Fibroblast of pulmonary artery (primary cell): ENCODE data around the gene ANO2.

Experiments used
- DNase-seq: peaks from one replicate; pipeline ENCODE4 v3.0.0-alpha.2; 2010; ENCODE audit warnings: low read depth
- H3K4me3 ChIP-seq: replicated peaks from 2 replicates; pipeline ENCODE4 v1.5.1; 2011; ENCODE audit warnings: low read depth, mild to moderate bottlenecking, control low read depth, low read length, moderate library complexity
- TF ChIP-seq, protein P1 (sequence below): IDR thresholded peaks from 2 replicates; pipeline ENCODE4 v1.5.1; 2011; ENCODE audit warnings: mild to moderate bottlenecking, control low read depth, low read length, inconsistent platforms; ENCODE audit errors: missing control alignments

The ANO2 gene

DNA sequence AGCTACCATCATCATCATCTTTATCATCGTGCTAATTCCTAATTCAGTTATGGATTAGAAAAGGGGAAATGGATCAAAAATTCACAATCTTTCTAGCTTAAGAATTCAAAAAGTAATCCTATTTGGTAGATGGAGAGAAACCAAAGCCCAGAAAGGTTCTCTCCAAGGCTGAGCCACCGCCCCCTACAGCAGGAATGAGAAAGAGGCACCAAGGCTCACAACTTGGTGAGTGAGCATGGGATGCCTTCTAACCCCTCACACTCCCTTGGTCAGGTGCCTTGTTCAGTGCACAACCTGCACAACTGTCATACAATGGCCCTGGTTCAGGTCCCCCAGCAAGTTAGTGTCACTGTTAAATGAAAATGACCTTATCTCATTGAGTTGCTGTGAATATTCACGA, 171.5 kb downstream of the ANO2 start:
- H3K4me3 ChIP-seq = no peak overlapping the region
- DNase-seq = no peak
- TF ChIP-seq, protein P1, sequence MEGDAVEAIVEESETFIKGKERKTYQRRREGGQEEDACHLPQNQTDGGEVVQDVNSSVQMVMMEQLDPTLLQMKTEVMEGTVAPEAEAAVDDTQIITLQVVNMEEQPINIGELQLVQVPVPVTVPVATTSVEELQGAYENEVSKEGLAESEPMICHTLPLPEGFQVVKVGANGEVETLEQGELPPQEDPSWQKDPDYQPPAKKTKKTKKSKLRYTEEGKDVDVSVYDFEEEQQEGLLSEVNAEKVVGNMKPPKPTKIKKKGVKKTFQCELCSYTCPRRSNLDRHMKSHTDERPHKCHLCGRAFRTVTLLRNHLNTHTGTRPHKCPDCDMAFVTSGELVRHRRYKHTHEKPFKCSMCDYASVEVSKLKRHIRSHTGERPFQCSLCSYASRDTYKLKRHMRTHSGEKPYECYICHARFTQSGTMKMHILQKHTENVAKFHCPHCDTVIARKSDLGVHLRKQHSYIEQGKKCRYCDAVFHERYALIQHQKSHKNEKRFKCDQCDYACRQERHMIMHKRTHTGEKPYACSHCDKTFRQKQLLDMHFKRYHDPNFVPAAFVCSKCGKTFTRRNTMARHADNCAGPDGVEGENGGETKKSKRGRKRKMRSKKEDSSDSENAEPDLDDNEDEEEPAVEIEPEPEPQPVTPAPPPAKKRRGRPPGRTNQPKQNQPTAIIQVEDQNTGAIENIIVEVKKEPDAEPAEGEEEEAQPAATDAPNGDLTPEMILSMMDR = no peak

DNA sequence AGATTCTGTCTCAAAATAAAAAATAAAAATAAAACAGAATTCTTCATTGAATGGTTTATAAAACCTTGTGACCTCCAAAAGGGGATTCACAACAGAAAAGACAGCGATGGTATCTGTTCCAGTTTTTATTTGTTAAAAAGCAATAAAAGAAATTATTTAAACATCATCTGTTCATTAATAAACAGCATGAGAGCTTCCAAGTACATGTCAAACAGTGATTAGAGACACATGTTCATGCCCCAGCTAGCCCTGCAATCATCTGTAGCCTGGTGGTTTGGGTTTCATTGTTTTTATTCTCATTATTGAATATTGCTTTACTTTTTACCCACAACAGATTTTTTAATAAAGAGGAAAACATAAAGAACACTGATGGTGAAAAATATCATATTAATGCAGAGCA, 173.3 kb downstream of the ANO2 start:
- no peak for DNase-seq
- H3K4me3 ChIP-seq = no peak overlapping the region
- TF ChIP-seq, protein P1 = no peak

DNA sequence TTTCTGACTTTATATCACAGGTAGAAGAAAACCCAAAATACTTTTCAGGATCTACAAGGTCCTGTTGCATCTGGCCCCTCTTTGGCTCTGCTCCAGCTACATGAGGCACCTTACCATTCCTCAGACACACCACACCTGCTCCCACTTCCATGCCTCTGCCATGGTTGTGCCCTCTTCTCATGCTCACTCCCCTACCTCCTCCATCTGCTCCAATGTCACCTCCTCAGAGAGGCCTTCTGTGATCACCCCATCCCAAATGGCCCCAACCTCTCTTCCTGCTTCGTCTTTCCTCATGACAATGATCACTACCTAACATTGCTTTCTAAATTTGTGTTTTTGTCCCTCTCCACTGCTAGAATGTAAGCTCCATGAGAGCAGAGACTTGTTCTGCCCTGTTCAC, 174.3 kb downstream of the ANO2 start:
- H3K4me3 ChIP-seq = no peak overlapping the region
- TF ChIP-seq, protein P1 = no peak
- DNase-seq = no peak

DNA sequence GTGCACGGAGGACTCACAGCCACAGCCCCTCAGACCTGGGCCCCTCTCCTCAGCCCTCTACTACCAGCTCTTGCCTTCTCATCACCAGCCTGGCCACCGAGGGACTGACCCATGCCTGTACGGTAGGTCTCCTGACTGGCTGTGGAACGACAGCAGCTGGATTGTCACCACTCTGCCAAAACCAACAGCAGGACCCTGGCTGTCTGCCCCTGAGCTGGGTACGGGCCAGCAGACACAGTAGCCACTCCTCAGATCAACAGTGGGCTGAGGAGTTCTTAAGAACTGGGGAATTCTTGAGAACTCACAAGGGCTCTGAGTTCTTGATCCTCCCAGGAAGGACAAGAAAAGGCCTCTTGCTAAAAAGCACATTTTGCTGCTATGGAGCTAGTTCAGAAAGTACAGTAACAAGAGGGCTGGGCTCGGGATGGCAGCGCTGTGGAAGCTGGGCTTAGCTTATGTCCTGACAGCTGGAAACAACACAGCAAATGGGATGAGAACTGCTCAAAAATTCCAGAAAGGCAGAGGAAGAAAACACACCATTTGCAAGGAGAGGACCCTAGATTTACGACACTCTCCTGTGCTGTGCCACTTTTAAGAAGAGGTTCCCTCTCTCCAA, 176.4 kb downstream of the ANO2 start:
- DNase-seq = no peak
- no peak overlapping the region for H3K4me3 ChIP-seq
- TF ChIP-seq, protein P1 = no peak

DNA sequence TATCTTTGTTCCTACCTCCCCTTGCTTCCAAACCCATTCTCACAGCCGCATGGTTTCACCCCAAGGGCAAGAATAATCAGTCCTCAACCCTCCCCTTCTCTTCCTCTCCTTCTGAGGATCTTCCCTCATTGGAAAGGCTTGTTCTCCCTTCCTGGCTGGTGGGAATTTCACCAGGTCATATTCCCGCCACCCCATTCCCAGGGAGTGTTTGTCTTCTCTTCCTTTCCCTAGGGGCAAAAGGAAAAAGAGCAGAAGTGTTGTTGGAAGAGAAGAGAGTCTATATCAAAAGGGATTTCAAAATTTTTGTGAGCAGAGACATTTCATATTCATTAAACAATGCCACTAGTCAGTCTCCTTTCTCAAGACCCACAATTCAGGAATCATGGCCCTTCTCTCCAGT, 176.9 kb downstream of the ANO2 start:
- H3K4me3 ChIP-seq = no peak overlapping the region
- DNase-seq = no peak
- TF ChIP-seq, protein P1 = no peak

DNA sequence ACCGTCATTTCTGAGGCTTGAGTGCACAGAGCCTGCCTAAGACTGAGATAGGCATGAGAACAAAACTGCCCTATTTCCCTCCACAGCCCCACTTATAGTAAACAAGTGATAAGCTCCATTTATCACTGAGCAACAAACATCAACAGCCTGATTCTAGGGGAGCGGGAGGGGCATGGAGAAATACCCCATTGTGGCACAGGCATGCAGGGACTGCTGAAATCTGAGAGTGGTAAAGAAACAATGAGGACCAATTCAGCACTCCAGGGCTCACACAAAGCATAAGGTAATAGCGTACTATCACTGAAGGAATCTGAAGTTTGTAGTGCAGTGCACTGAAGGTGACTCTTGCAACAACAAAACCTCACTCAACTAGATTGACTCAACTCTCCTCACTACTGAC, 186.7 kb downstream of the ANO2 start:
- TF ChIP-seq, protein P1 = no peak
- no peak for DNase-seq
- H3K4me3 ChIP-seq = no peak overlapping the region

DNA sequence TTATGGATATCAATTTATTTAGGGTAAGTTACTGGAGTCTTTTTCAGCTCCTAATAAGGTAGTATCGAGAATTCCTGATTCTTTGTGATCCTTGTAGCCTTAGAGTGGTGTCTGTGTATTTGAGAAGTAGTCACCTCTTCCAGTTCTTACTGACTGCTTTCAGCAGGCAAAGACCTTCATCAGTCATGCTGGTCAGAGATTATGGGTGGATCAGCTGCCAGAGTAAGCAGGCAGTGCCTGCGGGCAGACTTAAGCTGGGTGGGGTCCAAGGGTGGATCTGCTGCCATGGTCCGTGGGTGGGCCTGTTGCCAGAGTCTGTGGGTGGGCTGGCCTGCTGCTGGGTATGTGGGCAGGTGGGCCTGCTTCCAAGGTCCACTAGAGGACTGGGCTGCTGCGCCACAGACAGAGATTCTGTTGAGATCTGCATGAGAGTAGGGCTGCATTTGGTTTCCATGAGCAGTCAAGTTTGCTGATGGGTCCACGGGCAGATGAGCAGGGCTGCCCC, 188.7 kb downstream of the ANO2 start:
- TF ChIP-seq, protein P1 = no peak
- no peak for DNase-seq
- no peak overlapping the region for H3K4me3 ChIP-seq
